Fibroblast of skin of back (primary cell): ENCODE results near the gene NT5C1B.

Source experiments
- DNase-seq: peaks from one replicate; pipeline ENCODE4 v3.0.0-alpha.2; 2013

NT5C1B gene

DNA sequence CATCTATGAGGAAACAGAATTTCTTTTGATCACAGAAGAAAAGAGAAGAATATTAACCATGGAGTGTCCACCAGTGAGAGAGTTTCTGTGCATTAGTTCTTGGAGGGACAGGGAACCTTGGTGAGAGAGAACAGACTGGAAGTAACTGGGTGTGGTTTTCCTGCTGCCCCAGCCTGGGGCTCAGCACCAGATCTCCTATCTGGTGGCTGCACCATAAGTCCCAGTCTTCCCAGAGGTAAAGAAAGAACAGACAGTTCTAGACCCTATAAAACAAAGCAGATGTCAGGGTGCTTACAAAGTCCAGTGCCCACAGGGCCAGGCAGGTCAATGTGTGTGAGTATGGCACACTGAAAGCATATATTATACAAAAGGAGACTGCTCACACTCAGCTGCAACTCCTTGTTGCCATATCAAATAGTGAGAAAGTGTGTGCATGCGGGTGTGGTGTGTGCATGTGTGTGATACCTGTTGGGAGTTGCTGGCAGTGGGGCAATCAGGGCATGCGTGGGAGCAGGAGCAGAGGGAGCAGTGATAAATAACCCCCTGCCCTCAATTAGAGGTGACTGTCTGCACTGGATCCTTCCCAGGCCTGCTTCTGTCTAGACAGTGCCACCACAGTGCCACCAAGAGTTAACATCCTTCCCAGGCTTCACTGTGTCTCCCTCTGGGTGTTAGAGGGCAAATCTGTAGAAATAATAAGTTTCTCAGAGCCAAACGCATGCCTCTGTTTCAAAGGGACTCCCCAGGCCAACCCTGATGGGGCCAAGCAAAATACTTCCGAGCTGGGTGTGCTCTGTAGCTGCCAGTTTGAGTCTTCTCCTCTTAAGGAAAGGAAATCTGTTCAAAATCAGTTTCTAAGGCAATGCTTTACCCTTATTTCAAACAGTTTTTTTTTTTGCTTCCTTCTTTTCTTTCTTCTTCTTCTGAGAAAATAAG is 74.6 kb downstream of the NT5C1B start:
- DNase-seq = peak; percentile 35
